ENCODE data around the gene GRWD1. TPM values are rescaled to one million over a fixed set of nuclear protein-coding genes. Genes with fewer than 3 reads are reported as not detected.

Gene GRWD1
- total and polyA plus RNA-seq, 5 donors, result 7.2 to 20.4 (median 16.6) TPM

GRCh38 chr19:48405010-48405659 is 40.6 kb upstream of the GRWD1 start:
- Histone ChIP-seq H3K27ac (ENCODE audit: low read length) (no peak overlapping the region), H3K4me1 (ENCODE audit: control insufficient read depth, insufficient read depth, low read length) (no peaks in the 10 kb centered on the region), H3K27me3 (ENCODE audit: control insufficient read depth, insufficient read depth) (no peaks in the 10 kb centered on the region), H3K9me3 (ENCODE audit: control insufficient read depth, low read length) (no peaks in the 10 kb centered on the region), H3K4me3 (ENCODE audit: low read length) (no peak overlapping the region)
- intact Hi-C loops (cut with DNase I), result no loop called here
- WGBS, result 91% methylated on average over 27 of the region's 27 CpGs
- DNase-seq, result no peak
- ATAC-seq, result no peak

GRCh38 chr19:48405850-48406249 is 39.9 kb upstream of the GRWD1 start:
- DNase-seq, result no peak
- H3K27ac ChIP-seq (ENCODE audit: low read length), result no peak overlapping the region
- no peak for ATAC-seq
- H3K9me3 ChIP-seq (ENCODE audit: control insufficient read depth, low read length), result no peaks in the 10 kb centered on the region
- no peak overlapping the region for H3K4me3 ChIP-seq (ENCODE audit: low read length)
- no peaks in the 10 kb centered on the region for H3K4me1 ChIP-seq (ENCODE audit: control insufficient read depth, insufficient read depth, low read length)
- no peaks in the 10 kb centered on the region for H3K27me3 ChIP-seq (ENCODE audit: control insufficient read depth, insufficient read depth)
- intact Hi-C loops (cut with DNase I), result no loop called here
- WGBS, result 87% methylated on average over 13 of the region's 13 CpGs

- no peak for ATAC-seq
- Histone ChIP-seq H3K9me3 (ENCODE audit: control insufficient read depth, low read length) (no peaks in the 10 kb centered on the region), H3K4me3 (ENCODE audit: low read length) (no peak overlapping the region), H3K27me3 (ENCODE audit: control insufficient read depth, insufficient read depth) (no peaks in the 10 kb centered on the region), H3K27ac (ENCODE audit: low read length) (no peak overlapping the region), H3K4me1 (ENCODE audit: control insufficient read depth, insufficient read depth, low read length) (no peaks in the 10 kb centered on the region)
- DNase-seq, result peak in 1 of 3 donors; percentile 63
- WGBS, result 49% methylated on average over 24 of the region's 24 CpGs
- intact Hi-C loops (cut with DNase I), result no loop called here
These were observed 31.8 kb upstream of the GRWD1 start for GRCh38 chr19:48413879-48414587.

- Histone ChIP-seq H3K27me3 (ENCODE audit: control insufficient read depth, insufficient read depth) (no peaks in the 10 kb centered on the region), H3K4me3 (ENCODE audit: low read length) (no peak overlapping the region), H3K27ac (ENCODE audit: low read length) (no peak overlapping the region), H3K9me3 (ENCODE audit: control insufficient read depth, low read length) (no peaks in the 10 kb centered on the region), H3K4me1 (ENCODE audit: control insufficient read depth, insufficient read depth, low read length) (no peaks in the 10 kb centered on the region)
- intact Hi-C loops (cut with DNase I), result no loop called here
- WGBS, result 29% methylated on average over 14 of the region's 14 CpGs
- ATAC-seq, result peak; percentile 92 to 94
- DNase-seq, result peak; percentile 86 to 94 (median 92)
These were observed 30.4 kb upstream of the GRWD1 start for GRCh38 chr19:48415395-48415794.

GRCh38 chr19:48415806-48416221 is 30.0 kb upstream of the GRWD1 start:
- Histone ChIP-seq H3K4me1 (ENCODE audit: control insufficient read depth, insufficient read depth, low read length) (no peaks in the 10 kb centered on the region), H3K4me3 (ENCODE audit: low read length) (peak overlapping the region; percentile 1), H3K27me3 (ENCODE audit: control insufficient read depth, insufficient read depth) (no peaks in the 10 kb centered on the region), H3K9me3 (ENCODE audit: control insufficient read depth, low read length) (no peaks in the 10 kb centered on the region), H3K27ac (ENCODE audit: low read length) (no peak overlapping the region)
- ATAC-seq (peak in 1 of 2 donors; percentile 2), DNase-seq (peak in 1 of 3 donors; percentile 72)
- intact Hi-C loops (cut with DNase I), result no loop called here
- WGBS, result 42% methylated on average over 30 of the region's 30 CpGs

GRCh38 chr19:48417421-48417820 is 28.4 kb upstream of the GRWD1 start:
- ATAC-seq (no peak), DNase-seq (no peak)
- H3K4me3 ChIP-seq (ENCODE audit: low read length), result no peak overlapping the region
- intact Hi-C loops (cut with DNase I), result no loop called here
- WGBS, result 67% methylated on average over 7 of the region's 7 CpGs
- H3K9me3 ChIP-seq (ENCODE audit: control insufficient read depth, low read length), result no peaks in the 10 kb centered on the region
- no peaks in the 10 kb centered on the region for H3K27me3 ChIP-seq (ENCODE audit: control insufficient read depth, insufficient read depth)
- H3K27ac ChIP-seq (ENCODE audit: low read length), result no peak overlapping the region
- H3K4me1 ChIP-seq (ENCODE audit: control insufficient read depth, insufficient read depth, low read length), result no peaks in the 10 kb centered on the region

GRCh38 chr19:48418317-48419064 is 27.3 kb upstream of the GRWD1 start:
- no peak overlapping the region for H3K4me3 ChIP-seq (ENCODE audit: low read length)
- H3K9me3 ChIP-seq (ENCODE audit: control insufficient read depth, low read length), result no peaks in the 10 kb centered on the region
- intact Hi-C loops (cut with DNase I), result no loop called here
- H3K4me1 ChIP-seq (ENCODE audit: control insufficient read depth, insufficient read depth, low read length), result no peaks in the 10 kb centered on the region
- H3K27ac ChIP-seq (ENCODE audit: low read length), result no peak overlapping the region
- 84% methylated on average over 6 of the region's 6 CpGs for WGBS
- DNase-seq (no peak), ATAC-seq (no peak)
- H3K27me3 ChIP-seq (ENCODE audit: control insufficient read depth, insufficient read depth), result no peaks in the 10 kb centered on the region

- Histone ChIP-seq H3K4me3 (ENCODE audit: low read length) (no peak overlapping the region), H3K27me3 (ENCODE audit: control insufficient read depth, insufficient read depth) (no peaks in the 10 kb centered on the region), H3K27ac (ENCODE audit: low read length) (no peak overlapping the region), H3K9me3 (ENCODE audit: control insufficient read depth, low read length) (no peaks in the 10 kb centered on the region), H3K4me1 (ENCODE audit: control insufficient read depth, insufficient read depth, low read length) (no peaks in the 10 kb centered on the region)
- ATAC-seq (peak; percentile 10 to 36), DNase-seq (peak; percentile 41 to 79 (median 77))
- intact Hi-C loops (cut with DNase I), result no loop called here
- 72% methylated on average over 31 of the region's 31 CpGs for WGBS
These were observed 26.4 kb upstream of the GRWD1 start for GRCh38 chr19:48419158-48419920.

DNA sequence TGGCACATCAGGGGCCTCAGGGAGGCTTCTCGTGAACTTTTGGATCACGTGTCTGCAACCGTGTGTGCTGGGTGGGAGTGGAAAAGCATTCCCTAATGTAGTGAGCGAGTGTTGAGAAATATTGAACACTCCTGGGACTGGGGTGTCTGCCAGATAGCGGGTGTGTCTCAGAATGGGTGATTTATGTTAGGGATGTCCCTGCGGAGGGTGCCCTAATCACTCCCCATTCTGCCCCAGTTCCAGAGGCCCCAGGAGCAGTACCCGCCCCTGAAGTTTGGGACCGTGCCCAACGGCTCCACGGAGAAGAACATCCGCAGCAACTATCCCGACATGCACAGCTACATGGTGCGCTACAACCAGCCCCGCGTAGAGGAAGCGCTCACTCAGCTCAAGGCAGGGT is 24.2 kb upstream of the GRWD1 start:
- Histone ChIP-seq H3K27me3 (ENCODE audit: control insufficient read depth, insufficient read depth) (no peaks in the 10 kb centered on the region), H3K27ac (ENCODE audit: low read length) (no peak overlapping the region), H3K9me3 (ENCODE audit: control insufficient read depth, low read length) (no peaks in the 10 kb centered on the region), H3K4me3 (ENCODE audit: low read length) (no peak overlapping the region), H3K4me1 (ENCODE audit: control insufficient read depth, insufficient read depth, low read length) (peaks cover 1% of the 10 kb centered on the region)
- no peak for ATAC-seq
- WGBS, result 73% methylated on average over 16 of the region's 16 CpGs
- intact Hi-C loops (cut with DNase I), result no loop called here
- DNase-seq, result no peak

GRCh38 chr19:48424694-48425219 is 21.0 kb upstream of the GRWD1 start:
- peak in 1 of 3 donors; percentile 55 for DNase-seq
- Histone ChIP-seq H3K4me3 (ENCODE audit: low read length) (no peak overlapping the region), H3K27ac (ENCODE audit: low read length) (peak overlapping the region; percentile 27), H3K4me1 (ENCODE audit: control insufficient read depth, insufficient read depth, low read length) (peaks cover 1% of the 10 kb centered on the region), H3K27me3 (ENCODE audit: control insufficient read depth, insufficient read depth) (no peaks in the 10 kb centered on the region), H3K9me3 (ENCODE audit: control insufficient read depth, low read length) (no peaks in the 10 kb centered on the region)
- intact Hi-C loops (cut with DNase I), result no loop called here
- WGBS, result 28% methylated on average over 8 of the region's 8 CpGs
- ATAC-seq, result peak; percentile 40 to 68
